Ramos (cell line): ENCODE data around the gene KTN1.

ENCODE experiments used
- in situ Hi-C: fragments of 300-500 bp; cut with MboI; formaldehyde crosslinking; loops from one replicate; pipeline ENCODE4 v1.14.3; 2022; ENCODE audit warnings: low sequenced_read_pairs; ENCODE audit not compliant: unreplicated experiment

KTN1 gene

DNA sequence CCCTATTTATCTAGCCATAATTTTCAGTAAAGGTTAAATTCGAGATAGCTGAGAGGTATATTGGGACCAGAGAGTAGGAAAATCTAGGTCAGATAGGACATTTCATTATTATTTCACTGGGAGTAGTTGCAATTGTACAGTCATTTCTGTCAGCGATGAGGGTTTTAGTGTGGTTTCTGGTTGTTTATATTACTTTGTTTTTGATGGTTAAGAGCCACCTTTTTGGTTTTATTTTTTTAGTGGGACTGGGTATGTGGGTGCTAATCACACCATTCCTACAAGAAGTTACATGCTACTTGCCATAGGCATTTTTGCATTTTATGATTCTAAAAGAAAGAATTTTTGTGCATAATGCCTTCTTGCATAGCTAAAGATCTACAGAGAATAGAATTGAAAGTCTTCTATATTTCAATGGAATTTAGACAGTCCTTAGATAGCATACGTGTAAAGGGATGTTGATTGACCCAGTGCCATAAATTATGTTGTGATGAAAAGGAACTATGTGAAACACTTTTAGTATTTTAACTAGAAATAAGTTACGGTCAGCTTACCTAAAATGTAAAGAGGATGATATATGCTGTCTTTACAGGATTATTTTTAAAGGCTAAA is 85.2 kb downstream of the KTN1 start:
- in situ Hi-C loops, result no loop called here

DNA sequence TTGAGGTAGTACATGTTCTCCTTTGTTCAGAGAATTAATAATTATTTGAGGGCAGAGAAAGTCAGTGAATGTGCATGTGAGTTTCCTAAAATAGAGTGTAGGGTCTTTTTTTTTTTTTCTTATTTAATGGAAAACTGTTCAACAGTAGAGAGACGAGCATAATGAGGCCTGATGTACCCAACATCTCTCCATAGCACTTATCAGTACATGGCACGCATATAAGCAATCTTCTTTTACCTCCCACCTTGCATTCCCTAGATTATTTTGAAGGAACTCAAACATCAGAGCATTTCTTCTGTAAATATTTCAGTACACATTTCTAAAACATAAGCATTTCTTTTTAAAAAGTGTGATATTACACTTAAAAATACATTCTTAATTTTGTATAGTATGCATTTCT is 87.8 kb downstream of the KTN1 start:
- in situ Hi-C loops, result no loop called here

DNA sequence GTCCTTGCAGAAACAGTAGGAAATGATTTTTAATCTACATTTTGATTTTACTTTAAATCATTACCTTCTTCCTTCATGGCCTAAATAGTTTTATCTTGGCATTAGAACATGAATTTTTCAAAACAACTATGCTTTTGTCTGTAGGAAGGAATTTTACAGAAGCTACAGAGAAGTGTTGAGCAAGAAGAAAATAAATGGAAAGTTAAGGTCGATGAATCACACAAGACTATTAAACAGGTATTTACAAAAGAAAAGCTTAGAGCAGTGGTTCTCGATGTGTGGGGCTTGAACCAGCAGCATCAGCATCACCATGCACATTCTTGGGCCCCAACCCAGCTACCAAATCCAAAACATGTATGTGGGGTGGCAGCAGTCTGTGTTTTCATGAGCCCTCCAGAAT is 91.6 kb downstream of the KTN1 start:
- in situ Hi-C loops, result no loop called here

DNA sequence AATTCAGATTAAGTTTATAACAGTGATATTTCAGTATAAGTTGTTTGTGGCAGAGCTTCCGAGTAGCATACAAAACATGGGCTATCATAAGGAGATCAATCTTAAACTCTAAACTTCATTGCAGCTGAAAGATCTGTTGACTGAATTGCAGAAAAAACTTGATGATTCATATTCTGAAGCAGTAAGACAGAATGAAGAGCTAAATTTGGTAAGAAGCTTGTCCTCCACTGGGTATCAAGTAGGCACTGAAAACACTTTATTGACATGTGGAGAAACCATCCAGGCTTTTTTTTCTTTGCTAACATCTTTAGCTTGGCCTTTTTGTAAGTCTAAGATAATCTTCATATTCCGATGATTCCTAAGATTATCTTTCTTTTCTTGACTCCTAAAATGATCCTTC is 93.0 kb downstream of the KTN1 start:
- in situ Hi-C loops, result no loop called here

DNA sequence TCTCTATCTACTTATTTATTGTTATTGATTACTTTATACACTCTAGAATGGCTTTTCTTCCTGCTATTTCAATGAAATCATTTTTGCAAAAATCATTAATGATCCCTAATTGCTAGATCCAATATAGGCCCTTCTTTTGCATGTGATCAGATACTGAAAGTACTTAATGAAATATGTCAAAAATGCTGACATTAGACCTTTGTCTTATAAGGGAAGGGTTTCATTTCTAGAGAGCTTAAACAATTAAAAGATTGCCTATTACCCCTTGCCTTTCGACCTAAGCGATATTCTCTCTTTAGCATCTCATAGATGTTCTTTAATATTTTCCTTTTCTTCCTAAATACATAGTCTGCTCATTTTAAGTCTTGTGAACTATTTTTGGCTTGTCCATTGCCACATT is 101.1 kb downstream of the KTN1 start:
- in situ Hi-C loops, result no loop called here

DNA sequence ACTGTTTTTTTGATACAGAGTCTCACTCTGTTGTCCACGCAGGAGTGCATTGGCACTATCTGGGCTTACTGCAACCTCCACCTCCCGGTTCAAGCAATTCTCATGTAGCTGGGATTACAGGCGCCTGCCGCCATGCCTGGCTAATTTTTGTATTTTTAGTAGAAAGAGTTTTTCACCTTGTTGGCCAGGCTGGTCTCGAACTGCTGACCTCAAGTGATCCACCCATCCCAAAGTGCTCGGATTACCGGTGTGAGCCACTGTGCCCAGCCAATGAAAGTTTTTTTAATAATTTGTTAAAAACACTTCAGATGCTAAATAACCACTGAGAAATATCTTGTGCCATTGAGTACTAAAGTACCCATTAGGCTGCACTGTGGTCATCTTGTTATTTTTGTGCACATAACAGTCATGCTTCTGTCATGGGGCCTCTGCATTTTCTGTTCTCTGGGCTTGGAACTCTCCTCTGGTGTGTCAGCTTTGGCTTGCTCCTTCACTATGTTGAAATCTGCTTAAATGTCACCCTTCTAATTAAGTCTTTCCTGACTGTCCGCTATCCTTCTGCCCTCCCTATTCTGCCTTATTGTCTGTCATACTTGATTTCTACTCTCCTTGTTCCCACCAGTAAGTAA is 105.1 kb downstream of the KTN1 start:
- in situ Hi-C loops, result no loop called here

DNA sequence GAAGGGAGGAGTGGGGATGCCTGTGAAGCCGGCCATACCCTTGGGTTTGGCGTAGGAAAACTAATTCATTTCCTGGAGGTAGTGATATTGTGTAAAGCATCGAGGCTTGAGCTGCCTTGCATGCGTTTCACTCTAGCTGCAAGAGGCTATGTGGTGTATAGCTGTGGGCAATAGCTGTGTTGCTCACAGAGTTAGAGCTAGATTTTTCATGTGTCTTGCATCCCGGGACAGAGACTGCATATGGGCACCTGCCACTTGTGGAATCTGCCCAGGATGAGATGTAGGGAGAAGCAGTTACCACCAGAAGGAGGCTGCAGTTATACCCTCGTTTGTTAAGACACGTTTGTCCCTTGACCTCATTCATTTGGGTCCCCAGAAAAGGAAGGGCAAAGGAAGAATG is 106.7 kb downstream of the KTN1 start:
- in situ Hi-C loops, result no loop called here

DNA sequence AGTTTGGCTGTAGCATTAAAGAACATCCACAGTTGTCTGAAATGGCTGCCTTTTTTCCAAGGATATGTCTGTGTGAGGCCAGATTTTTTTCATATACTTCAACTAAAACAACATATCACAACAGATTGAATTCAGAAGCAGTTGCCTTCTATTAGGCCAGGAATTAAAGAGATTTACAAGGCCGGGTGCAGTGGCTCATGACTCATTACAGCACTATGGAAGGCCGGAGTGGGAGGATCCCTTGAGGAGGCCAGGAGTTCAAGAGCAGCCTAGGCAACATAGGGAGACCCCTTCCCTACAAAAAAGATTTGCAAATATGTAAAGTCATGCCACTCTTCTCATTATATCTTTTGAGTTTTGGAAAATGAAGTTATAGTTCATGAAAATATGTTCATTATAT is 108.6 kb downstream of the KTN1 start:
- in situ Hi-C loops, result no loop called here

DNA sequence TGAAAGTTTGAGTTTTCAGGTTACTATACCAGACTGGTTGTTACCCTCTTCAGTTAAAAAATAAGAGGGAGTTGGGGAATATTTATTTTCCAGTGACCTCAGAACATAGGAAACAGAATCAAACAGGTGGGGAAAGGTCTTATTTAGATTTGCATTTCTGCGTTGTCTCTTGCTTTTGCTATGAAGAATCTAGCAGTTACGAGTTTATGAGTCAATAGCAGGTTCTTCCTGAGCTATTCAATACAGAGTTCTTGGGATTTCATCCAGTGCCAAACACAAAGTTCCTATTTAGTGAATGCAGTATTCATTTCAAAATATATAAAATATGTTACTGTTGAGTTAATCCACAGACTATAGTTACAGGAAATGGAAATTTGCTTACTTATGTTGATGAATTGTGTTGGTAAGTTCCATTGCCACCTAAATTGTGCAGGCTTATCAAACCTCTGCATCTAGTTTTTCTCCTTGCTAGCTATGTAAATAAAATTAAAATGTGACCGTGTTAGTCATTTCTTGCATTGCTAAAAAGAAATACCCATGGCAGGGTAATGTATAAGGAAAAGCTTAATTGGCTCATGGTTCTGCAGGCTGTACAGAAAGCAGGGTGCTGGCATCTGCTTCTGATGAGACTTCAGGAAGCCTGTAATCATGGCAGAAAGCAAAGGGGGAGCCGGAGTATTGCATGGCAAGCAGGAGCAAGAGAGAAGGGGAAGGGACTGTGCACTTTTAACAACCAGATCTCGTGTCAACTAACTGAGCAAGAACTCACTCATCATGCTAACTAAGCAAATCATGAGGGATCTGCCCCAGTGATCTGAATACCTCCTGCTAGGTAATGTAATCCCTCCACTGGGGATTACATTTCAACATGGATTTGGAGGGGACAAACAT is 110.2 kb downstream of the KTN1 start:
- in situ Hi-C loops, result no loop called here

DNA sequence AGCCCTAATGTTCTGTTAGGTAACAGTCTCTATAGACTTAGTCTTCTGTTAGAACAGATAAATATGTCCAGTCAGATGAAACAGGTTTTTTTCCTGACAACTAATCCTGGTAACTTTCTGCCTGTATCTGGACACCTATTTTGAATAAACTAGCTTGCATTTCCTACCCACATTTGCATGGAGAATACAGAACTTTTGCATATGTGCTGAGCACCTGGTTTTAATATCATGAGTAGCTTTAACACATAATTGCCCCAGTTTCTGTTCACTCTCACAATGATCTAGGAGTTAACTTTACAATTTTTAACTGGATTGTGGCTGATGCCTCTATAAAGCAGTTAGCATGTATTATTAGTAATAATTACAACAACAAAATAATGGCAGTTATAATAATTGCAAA is 111.7 kb downstream of the KTN1 start:
- in situ Hi-C loops, result no loop called here

DNA sequence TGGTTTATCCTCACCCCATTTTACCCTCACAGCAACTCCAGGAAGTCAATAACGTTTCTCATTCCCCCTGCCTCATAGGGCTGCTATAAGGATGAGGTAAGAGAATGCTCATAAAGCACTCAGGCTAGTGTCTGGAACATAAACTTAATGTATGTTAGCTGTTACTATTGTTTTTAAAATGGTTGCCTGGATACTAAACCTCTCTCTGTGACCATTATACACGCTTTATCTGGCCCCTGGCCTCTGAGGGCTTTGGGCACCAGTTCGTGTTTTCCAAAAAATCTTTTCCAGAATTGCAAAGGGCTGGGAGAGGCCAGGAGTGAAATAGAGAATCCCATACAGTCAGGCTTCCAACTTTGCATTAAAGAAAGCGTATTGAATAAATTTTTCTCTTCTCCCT is 113.9 kb downstream of the KTN1 start:
- in situ Hi-C loops, result no loop called here

DNA sequence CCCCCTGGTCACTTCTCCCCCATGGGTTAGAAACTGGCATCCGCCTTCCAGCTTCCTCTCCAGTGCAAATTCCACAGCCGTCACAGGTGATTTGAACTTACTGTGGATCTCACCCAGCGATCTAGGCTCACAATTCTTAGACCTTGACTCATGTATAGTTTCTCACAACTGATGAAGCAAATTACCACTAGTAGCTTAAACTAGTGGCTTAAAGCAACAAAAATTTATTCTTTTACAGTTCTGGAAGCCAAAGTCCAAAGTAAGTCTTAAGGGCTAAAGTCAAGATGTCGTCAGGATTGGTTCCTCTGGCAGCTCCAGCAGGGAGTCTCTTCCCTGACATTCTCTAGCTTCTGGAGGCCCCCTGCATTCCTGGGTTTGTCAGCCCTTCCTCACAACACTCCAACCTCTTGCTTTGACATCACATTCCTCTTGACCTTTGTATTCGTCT is 117.4 kb downstream of the KTN1 start:
- in situ Hi-C loops, result no loop called here

DNA sequence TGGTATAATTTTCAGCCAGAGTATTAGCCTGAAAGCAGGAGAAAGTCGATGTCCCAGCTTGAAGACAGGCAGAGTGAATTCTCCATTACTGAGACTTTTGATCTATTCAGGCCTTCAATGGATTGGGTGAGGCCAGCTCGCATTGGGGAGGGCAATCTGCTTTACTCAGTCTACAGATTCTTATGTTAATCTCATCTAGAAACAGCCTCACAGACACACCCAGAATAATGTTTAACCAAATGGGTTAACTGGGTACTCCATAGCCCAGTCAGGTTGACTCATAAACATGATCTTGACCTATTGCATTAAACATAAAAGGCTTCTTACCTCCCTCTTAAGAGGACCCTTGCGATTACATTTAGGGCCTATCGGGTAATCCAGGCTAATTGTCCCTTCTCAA is 118.0 kb downstream of the KTN1 start:
- in situ Hi-C loops, result no loop called here

DNA sequence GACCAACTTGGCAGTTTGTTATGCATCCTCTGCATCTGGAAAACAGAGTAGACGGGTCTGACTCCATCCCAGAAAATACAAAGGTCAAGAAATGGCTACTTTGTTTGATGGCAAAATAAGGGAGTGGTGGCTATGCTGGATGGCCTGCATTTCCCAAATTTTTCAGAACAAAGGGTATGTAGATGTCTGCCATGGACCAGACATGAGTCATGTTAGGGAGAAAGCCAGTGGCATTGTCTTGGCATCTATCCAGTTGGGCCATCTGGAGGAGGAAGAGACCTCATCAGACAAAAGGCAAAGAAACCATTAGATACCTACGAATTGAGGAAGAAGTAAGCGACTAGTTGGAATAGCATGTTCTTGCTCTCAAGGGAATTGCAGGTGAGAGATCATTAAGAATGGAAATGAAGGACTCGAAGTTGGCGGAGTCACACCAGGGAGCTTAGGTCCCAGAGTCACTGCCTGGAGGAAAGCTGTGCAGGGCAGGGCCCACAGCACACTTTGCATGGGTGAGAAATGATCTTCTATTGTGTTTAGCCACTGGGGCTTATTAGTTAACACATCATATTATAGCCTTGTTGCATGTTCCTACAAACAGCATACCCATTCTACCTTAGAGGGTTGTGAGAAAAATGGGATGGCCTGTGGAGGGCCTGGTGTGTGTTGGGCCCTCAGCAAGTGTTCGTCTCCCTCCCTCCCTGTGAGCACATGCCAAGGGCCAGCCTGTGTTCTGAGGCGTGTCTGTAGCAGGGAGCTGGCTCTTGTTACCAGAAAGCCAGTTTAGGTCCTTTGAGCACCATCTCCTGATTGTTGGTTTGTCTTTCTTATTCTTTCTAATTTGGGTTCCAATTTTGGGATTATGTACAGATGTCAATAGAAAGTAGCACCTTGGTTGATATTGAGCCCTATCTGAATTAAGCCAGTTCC is 119.4 kb downstream of the KTN1 start:
- in situ Hi-C loops, result no loop called here

DNA sequence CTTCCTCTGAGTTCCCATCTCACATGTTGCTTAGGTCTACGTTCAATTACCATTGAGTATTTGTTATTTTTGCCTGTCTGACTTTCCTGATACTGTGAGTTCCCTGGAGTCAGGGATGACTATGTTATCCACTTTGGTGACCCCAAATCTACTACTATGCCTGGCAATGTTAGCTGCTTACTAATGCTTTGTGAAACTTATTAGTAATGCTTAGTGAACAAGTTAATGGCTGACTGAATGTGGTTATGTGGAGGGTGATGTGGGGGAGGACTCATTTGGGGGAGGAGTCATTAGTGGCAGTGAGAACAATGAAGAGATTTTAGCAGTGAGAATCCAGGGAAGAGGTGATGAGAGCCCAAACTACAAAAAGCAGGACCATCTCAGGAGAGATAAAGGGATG is 121.6 kb downstream of the KTN1 start:
- in situ Hi-C loops, result no loop called here

DNA sequence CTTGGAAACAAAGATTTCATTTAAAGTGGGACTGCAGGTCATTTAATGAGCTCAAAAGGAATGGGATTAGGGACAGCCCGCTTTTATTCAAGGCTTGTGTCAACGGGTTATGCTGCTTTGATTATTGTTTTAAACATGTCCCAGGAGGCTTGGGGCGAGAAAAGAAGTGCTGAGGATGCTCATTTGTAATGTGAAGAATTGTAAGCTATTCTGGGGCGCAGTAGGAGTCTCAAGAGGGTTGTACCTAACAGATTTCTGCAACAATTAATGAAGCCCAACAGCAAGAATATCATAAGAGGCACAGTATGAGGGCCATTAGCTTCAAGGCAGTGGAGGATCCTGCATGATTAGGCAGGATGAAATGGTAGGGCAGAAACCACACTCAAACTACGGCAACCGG is 122.5 kb downstream of the KTN1 start:
- in situ Hi-C loops, result no loop called here

DNA sequence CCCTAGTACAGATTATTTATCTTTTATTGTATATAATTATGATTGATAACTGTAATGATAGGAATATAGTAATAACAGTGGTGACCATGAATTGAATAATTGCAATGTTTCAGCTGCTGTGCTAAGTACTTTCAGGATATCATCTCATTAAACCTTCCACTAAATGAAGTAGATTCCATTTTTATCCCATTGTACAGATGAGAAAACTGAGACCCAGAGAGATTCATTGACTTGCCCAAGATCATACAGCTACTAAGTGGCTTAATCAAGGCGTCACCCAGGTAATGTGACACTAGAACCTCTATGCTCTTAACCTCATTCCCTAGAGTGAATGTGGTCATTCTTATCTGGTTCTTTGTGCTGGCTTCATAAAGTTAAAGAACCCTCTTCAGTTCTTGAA is 124.6 kb downstream of the KTN1 start:
- in situ Hi-C loops, result no loop called here

DNA sequence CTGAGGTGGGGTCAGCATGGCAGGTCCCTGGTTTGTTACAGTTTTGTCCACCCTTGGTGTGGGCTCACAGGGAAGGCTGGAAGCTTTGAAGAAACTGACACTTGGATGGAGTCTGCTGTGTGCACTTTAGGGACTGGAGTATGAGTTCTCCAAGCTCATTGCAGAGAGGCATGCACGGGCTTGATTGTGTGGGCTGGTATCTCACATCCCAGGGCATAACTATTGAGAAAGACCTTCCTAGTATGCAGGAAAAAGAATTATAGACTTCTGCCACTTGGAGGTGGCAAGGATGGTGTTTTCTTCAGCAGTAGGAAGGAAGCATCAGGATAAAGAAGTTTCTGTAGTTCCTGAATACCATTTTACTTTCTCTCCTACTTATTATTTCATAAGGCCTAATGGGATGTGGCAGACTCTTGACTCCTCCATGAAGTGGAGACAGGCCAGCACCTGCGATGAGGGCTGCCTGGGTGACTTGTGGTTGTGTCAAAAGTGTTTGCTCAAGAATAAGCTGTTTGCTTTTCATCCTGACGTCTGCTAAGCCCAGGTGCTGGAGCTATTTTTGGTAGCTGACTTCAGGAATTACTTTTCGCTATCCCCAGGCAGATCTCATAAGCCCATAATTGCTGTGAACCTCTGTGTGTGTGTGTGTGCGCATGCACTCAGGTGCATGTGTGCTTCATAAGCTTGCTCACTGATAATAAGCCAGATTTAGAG is 125.8 kb downstream of the KTN1 start:
- in situ Hi-C loops, result no loop called here

DNA sequence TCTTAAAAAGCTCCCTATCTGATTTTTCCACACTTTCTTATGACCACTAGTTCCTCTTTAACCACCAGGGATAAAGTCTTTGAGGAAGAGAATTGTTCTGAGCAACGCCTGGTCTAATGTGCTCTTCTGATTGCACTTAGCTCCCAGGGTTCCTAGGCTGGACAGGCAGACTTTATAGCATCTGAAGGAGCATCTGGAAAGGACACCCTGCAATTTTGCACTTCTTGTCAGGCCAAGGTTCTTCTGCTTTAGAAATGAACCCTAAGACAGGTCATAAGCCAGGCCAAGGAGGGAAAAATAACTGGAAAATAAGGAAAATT is 126.3 kb downstream of the KTN1 start:
- in situ Hi-C loops, result no loop called here

DNA sequence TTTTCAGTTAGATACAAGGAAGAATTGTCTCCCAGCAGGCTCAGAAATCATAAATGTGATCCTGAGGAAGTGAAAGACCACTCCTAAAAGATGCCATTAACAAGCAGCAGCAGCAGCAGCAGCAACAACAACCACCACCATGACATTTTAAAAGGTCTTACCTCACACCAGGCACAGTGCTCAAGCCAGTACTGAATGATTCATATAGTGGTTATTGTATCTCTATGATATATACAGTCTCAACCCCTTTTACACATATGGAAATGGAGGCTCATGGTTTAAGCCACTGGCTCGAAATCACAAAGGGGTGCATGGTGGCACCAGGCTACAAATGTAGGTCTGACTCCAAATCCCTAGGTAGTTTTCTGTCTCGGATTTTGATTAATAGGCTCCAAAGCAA is 126.9 kb downstream of the KTN1 start:
- in situ Hi-C loops, result no loop called here
